PC-9 (cell line): ENCODE data around the gene RPTOR.

ENCODE experiments used
- EZH2 ChIP-seq: fragments of 200-600 bp; sonication (generic); IDR thresholded peaks from 2 replicates; pipeline ENCODE4 v1.8.0; 2017; ENCODE audit warnings: antibody characterized with exemption, low read depth
- TF ChIP-seq, protein P1 (sequence below): fragments of 200-600 bp; sonication (generic); conservative IDR thresholded peaks from 2 replicates; pipeline ENCODE4 v1.6.1; 2017; ENCODE audit warnings: mixed run types, antibody characterized with exemption, mild to moderate bottlenecking, moderate library complexity

DNA sequence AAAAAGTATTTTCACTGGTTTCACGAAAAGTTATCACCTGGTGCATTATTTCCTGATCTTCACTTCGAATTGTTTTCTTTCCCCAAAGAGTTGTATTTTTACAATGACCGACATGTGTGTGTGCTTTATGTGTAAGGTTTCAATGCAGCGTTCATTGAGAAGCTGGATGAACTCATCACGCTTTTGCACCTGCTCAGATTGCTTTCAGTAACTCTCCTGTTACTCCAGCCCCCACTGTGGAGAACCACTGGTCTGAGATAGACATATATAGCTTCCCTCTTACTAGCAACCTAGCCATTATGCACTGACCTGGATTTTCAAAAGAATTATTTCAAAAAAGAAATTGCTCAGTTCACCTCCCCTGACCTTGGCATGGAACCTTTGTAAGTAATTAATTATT, 268.7 kb downstream of the RPTOR start:
- TF ChIP-seq, protein P1, sequence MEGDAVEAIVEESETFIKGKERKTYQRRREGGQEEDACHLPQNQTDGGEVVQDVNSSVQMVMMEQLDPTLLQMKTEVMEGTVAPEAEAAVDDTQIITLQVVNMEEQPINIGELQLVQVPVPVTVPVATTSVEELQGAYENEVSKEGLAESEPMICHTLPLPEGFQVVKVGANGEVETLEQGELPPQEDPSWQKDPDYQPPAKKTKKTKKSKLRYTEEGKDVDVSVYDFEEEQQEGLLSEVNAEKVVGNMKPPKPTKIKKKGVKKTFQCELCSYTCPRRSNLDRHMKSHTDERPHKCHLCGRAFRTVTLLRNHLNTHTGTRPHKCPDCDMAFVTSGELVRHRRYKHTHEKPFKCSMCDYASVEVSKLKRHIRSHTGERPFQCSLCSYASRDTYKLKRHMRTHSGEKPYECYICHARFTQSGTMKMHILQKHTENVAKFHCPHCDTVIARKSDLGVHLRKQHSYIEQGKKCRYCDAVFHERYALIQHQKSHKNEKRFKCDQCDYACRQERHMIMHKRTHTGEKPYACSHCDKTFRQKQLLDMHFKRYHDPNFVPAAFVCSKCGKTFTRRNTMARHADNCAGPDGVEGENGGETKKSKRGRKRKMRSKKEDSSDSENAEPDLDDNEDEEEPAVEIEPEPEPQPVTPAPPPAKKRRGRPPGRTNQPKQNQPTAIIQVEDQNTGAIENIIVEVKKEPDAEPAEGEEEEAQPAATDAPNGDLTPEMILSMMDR = no peak
- no peak for TF ChIP-seq EZH2
